Fibroblast of the aortic adventitia (primary cell): ENCODE measurements around the gene STARD3. TPM values are rescaled to one million over a fixed set of nuclear protein-coding genes. Genes with fewer than 3 reads are reported as not detected.

ENCODE experiments used
- DNase-seq: peaks from one replicate; pipeline ENCODE4 v3.0.0-alpha.2; 2010; ENCODE audit warnings: low read depth
- H3K4me3 ChIP-seq: 2 replicates; pipeline ENCODE4 v1.5.1; 2011; ENCODE audit warnings: low read depth, mild to moderate bottlenecking, control low read depth, low read length, moderate library complexity
- total RNA-seq: library from RNA; depleted of rRNA; stranded (reverse); fragments of >200 nt; gene quantifications from 2 replicates; pipeline ENCODE4 v1.2.3, GENCODE V29; 2012; ENCODE audit warnings: low replicate concordance
- TF ChIP-seq, protein P1 (sequence below): IDR thresholded peaks from 2 replicates; pipeline ENCODE4 v1.5.1; 2011; ENCODE audit warnings: mild to moderate bottlenecking, low read length, control low read depth, inconsistent platforms; ENCODE audit not compliant: insufficient read depth

Gene STARD3
- total RNA-seq, 1 donor = 20.8 TPM

DNA sequence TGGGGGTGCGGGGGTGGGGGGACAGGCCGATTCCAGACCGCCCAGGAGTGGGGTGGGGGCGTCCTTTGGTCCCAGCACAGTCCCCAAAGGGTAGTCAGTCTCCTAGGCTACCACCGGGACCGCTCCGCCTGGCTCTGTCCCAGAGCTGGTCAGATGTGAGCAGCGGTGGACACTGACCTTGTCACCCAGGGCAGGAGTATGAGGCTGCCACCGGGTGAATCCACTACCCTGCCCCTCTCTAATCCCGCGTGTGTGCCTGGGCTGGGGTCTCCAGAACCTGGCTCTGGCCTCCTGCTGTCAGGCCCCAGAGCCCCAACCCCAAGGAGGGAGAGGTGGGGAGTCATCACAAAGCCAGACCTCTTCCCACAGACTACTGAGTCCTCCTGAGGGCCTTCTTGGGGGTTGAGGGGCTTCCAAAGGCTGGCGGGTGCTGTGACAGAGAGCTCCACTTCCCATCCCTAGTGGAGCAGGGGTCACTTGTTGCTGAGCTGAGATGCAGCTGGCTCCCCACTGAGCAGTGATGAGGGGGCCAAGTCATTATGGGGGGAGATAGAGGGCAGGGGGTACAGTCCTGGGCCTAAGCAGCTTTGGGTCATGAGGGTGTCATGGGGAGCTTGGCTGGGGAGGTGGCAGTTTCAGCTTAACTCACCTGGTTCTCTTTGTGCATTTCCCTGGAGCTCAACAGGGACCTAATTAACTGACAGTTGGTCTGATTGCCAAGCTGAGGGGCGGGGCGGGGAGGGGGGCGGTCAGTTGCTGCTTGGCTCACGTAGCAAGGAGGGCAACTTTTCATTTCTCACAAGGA is 9.0 kb upstream of the STARD3 start:
- DNase-seq = no peak
- TF ChIP-seq, protein P1, sequence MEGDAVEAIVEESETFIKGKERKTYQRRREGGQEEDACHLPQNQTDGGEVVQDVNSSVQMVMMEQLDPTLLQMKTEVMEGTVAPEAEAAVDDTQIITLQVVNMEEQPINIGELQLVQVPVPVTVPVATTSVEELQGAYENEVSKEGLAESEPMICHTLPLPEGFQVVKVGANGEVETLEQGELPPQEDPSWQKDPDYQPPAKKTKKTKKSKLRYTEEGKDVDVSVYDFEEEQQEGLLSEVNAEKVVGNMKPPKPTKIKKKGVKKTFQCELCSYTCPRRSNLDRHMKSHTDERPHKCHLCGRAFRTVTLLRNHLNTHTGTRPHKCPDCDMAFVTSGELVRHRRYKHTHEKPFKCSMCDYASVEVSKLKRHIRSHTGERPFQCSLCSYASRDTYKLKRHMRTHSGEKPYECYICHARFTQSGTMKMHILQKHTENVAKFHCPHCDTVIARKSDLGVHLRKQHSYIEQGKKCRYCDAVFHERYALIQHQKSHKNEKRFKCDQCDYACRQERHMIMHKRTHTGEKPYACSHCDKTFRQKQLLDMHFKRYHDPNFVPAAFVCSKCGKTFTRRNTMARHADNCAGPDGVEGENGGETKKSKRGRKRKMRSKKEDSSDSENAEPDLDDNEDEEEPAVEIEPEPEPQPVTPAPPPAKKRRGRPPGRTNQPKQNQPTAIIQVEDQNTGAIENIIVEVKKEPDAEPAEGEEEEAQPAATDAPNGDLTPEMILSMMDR = no peak
- no peak overlapping the region for H3K4me3 ChIP-seq

DNA sequence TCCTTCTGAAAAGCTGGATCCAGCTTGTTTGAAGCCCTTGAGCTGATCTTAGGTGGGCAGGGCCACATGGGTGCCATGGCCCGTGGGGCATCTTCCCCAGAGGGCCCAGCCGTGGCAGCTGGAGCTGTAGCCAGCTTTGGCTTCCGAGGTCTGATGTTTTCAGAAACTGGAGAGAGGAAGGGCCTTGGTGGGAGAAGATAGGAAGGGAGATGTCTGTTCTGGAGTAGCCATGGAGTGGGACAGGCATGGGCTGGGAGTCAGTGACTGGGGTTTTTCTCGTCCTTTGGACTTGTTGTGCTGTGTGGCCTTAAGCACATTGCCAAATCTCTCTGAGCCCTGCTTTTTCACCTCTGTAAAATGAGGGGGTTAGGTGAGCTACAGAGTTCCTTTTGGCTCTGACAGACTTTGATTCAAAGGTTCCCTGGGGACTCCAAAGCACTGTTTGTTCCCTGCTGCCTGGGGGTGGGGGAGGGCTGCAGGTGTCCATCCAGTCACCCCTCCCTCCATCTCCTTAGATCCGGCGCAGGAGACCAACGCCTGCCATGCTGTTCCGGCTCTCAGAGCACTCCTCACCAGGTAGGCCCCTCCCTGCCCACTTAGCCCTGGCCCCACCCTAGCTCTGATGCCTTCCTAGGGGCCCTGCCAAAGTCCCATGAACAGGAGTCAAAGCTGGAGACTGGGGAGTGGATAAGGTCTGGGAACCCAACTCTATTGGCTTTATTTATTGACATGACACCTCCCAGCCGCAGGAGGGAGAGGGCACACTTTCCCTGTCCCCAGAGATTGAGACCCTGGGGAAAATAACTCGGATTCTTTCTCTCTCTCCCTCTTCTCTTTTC is 8.1 kb upstream of the STARD3 start:
- no peak for DNase-seq
- no peak overlapping the region for H3K4me3 ChIP-seq
- TF ChIP-seq, protein P1 = no peak

DNA sequence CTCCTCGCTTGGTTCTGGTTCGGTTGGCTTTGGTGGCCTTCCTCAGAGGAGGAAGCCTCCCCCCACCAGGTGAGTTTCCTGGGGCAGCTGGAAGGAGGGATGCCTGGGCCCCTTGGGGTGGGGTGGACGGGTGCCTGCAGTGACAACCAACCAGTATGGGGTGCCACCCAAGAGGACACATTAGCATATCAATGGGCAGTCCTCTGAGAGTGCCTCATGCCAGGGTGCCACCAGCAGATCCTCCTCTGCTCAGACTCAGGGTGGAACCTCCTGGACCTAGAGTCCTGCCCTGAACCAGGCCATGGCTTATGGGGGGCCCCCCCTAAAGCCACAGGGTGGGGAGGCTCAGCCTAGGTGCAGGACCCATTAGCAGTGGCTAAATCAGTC is 7.5 kb upstream of the STARD3 start:
- TF ChIP-seq, protein P1 = no peak
- no peak for DNase-seq
- H3K4me3 ChIP-seq = no peak overlapping the region

DNA sequence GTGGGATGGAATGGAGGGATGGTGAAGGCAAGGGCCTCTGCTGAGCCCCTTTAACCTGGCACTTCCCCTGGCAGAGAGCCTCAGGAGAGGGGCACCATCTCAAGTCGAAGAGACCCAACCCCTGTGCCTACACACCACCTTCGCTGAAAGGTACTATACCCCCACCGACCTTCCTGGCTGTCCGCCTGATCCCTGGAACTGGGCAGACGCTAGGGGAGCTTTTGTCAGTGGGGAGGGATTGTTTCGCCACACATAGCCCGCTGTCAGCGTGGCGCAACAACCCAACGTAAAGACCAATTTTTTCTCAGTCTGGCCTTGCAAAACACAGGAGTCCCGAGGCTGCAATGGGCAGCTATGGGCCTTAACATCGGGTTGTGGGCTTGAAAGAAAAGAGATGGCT is 7.0 kb upstream of the STARD3 start:
- TF ChIP-seq, protein P1 = no peak
- DNase-seq = no peak
- no peak overlapping the region for H3K4me3 ChIP-seq

DNA sequence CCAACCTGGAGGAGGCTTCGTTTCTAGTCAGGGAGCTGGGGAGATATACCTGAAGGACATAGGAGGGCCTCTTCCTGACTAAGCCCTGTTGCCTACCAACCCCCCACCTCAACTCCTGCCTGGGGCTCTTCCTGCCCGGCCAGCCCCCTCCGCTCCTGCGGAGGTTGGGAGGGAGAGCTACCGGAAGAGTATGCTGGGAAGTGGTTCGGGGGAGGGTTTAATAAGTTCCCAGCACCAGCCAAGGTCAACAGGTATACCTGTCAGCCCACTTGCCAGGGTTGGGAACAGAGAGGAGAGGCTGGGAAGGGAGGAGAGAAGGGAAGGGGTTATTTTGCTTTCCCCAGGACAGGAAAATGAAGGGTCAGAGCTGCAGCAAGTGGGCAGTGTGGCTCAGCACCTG is 5.5 kb upstream of the STARD3 start:
- TF ChIP-seq, protein P1 = no peak
- no peak overlapping the region for H3K4me3 ChIP-seq
- DNase-seq = no peak

DNA sequence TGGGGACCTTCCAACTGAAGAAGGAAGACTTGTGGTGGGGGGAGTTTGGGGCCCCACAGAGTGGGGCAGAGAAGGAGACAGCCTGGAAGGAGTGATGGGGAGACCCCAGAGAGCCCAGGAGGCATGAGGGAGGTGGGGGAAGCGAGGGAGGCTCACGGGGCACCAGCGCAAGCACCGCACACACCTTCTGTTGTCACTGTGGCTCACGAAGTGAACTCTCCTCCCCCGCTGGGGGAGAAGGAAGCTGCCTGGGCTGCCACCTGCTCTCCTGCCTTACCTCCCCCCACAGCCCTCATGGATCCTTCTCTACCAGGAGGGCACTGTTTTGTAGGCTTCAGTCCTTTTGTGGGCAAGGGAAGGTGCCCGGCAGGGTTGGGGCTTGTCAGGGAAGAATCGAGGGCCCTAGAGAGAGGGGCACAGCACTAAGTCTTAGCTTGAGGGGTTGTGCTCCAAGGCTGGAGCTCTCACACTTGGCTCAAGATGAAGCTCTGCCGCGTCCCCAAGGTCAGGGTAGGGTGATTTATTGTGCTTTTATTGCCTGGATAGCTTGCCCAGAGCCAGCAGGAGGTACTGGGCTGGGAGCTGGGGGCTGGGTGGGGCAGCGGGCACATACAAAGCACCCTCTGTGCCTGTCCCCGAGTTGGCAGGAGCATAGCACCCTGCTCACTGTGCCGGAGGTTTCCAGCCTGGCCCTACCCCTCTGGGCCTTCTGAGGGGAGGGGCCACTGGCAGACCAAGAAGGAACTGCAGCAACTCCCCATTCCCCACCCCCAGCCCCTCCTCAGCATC is 4.6 kb upstream of the STARD3 start:
- H3K4me3 ChIP-seq = no peak overlapping the region
- TF ChIP-seq, protein P1 = no peak
- no peak for DNase-seq
